RPMI8226 (cell line): Measurements from ENCODE around the gene PCGF3.

Experiments
- DNase-seq: peaks from one replicate; pipeline ENCODE4 v3.0.0-alpha.2; 2015

The PCGF3 gene, protein sequence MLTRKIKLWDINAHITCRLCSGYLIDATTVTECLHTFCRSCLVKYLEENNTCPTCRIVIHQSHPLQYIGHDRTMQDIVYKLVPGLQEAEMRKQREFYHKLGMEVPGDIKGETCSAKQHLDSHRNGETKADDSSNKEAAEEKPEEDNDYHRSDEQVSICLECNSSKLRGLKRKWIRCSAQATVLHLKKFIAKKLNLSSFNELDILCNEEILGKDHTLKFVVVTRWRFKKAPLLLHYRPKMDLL

DNA sequence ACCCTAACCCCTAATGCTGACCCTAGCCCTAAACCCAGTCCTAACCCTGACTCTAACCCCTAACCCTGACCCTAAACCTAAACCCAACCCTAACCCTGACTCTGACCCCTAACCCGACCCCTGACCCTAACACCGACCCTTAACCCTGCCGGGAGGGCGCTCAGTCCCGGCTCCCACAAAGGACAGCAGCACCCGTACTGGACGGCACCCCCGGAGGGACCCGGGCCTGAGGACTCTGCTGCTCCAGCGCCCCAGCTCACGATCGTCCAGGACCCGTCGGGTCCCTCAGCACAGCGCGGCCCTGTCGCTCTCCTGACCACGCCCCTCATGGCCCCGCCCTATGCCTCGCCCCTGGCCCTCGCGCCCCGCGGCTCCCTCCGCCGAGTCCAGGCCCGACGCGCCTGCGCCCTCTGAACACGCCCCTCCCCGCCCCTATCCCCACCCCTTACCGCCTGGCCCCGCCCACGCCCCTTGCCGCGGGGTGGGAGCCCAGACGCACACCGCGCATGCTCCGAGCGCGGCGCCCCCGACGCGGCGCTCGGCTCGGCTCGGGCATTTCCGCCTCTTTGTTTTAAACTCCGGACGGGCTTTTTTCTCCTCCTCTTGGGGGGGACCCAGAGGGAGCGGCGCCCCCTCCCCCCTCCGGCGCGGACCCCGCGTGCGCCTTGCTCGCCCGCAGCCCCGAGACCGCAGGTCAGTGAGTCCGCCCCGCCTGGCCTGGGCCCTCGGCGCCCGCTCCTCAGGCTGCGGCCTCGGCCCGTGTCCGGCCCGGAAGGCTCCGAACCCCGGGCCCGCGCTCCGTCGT is at the start of gene PCGF3:
PCGF3 (plus strand) TSS at position 555 of the 805 bp plus-strand sequence. CDS start 27,849 bp downstream, outside the sequence.
- peak; percentile 91 for DNase-seq

DNA sequence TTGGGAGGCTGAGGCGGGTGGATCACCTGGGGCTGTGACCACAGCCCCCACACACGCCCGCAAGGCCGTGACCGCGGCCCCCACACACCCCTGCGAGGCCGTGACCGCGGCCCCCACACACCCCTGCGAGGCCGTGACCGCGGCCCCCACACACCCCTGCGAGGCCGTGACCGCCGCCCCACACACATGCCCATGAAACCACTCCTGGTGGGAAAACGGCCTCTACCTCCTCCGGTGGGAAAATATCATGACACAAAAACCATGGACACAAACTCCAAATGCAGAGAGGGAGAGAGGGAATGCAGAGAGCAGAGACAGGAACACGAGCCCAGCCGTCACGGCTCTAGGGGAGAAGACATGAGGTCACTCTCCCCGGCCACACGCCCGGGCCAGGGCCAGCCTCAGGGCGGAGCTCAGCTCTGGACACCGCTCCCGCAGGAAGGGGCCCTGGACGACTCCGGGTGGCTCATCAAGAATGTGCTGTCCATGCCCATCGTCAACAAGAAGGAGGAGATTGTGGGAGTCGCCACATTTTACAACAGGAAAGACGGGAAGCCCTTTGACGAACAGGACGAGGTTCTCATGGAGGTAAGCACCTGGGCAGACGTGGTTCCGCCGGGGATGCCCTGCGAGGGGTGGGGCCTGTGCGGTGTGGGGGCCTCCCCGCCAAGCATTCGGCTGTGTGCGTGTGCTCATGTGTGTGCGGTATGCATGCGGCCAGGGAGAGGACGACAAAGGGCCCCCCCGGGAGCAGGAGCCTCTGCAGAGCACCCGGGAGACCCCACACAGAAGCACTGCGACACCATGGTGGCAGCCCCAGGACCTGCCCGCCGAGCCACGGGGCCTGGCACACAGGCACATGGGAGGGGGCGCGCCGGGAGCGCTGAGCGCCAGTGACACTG is 48.9 kb upstream of the PCGF3 start:
- no peak for DNase-seq

DNA sequence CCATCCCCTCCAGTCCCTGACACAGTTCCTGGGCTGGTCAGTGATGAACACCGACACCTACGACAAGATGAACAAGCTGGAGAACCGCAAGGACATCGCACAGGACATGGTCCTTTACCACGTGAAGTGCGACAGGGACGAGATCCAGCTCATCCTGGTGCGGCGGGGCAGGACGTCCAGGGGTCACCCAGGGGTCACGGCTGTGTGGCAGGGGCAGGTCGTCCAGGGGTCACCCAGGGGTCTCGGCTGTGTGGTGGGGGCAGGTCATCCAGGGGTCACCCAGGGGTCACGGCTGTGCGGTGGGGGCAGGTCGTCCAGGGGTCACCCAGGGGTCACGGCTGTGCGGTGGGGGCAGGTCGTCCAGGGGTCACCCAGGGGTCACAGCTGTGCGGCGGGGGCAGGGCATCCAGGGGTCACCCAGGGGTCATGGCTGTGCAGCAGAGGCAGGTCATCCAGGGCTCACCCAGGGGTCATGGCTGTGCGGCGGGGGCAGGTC is 48.2 kb upstream of the PCGF3 start:
- no peak for DNase-seq

DNA sequence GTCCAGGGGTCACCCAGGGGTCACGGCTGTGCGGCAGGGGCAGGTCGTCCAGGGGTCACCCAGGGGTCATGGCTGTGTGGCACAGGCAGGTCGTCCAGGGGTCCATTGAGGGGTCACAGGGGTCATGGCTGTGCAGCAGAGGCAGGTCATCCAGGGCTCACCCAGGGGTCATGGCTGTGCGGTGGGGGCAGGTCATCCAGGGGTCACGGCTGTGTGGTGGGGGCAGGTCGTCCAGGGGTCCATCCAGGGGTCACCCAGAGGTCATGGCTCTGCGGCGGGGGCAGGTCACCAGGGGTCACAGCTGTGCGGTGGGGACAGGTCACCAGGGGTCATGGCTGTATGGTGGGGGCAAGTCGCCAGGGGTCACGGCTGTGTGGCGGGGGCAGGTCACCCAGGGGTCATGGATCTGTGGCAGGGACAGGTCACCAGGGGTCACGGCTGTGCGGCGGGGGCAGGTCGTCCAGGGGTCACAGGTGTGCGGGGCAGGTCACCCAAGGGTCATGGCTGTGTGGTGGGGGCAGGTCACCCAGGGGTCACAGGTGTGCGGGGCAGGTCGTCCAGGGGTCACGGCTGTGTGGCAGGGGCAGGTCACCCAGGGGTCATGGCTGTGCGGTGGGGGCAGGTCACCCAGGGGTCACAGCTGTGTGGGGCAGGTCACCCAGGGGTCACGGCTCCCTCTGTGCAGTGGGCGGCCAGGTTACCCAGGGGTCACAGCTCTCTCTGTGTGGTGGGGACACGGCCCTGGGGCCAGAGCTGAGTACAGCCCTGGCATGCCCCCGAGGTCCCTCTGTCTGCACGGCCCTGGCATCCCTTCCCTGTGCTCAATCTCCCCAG is 47.6 kb upstream of the PCGF3 start:
- DNase-seq: no peak

DNA sequence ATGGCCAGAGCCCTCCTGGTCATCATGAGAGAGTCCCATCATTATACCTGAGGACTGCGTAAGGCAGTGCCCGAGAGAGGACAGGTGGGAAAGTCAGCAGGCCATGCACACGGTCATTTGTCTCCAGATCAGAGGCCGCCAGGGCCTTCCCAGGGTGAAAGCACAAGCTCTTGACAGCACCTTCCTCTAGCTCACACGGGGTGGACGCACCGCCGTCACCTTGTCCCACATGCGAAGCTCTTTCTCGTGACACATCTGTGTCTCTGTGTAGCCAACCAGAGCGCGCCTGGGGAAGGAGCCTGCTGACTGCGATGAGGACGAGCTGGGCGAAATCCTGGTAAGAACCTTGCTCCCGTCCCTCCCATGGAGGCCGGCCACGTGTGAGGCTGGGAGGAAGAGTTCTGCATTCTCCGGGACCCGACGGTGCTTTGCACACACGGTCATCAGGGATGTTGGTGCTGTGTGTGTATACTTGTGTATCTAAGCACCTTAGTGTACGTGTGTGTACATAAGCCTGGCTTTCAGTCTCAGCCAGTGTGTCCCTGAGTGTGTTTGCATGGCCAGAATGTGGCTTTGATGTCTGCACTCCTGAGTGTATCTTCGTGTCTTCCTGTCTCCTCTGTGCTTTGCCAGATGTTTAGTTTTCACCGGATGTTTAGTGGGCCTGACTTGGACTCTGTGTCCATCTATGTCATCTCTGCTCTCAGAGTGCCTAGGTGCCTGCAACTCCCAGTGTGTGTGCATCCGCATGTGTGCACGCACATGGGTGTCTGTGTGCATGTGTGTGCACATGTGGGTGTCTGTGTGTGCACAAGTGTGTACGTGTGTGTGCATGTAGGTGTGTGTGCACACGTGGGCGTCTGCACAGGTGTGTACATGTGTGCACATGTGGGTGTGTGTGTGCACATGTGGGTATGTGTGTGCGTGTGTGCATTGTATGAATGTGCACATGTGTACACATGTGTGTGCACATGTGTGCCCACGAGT is 46.7 kb upstream of the PCGF3 start:
- no peak for DNase-seq

DNA sequence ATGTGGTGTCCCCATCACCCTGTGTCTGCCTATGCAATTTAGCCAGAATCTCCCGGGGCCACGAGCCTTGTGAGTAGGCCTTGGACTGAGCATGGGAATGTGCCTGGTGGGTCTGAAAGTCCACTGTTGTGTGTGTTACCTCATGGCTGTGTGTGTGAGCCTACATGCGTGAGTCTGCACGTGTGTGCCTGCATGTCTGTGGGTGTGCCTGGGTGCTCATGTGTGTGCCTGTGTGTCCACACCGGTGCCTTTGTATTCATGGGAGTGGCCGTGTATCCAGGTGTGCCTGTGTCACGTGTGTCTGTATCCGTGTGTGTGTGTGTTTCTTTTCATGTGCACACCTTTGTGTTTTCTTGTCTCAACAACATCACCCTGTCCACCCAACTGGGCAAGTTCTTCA is 45.8 kb upstream of the PCGF3 start:
- DNase-seq: no peak

DNA sequence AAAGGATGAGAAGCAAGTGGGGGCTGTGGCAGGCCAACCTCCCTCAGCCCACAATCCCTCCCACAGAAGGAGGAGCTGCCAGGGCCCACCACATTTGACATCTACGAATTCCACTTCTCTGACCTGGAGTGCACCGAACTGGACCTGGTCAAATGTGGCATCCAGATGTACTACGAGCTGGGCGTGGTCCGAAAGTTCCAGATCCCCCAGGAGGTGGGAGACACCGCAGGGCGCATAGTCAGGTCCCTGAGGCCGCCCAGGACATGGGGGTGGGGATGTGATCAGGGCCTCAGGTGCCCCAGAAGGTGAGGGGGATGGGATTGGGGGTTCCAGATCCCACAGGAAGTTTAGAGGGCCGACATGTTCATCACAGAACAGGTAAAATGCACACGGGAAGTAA is 45.2 kb upstream of the PCGF3 start:
- no peak for DNase-seq

DNA sequence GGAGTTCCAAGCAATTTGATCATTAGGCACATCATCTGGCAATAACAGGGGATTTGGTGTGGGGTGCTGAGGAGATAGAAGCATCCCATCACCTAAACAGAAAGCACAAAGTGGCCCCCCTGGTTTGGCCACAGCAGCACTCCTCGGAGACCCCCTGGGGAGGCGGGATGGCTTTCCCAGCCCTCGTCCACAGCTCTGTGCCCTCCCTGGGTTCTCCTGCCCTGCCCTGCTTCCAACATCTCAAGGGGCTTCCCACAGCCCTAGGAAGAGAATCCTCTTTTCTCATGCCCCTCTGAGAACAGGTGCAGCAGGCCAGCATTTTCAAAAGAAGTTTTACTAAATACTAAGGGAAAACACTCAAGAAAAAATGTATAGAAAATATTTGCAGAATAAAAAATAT is 44.4 kb upstream of the PCGF3 start:
- no peak for DNase-seq

DNA sequence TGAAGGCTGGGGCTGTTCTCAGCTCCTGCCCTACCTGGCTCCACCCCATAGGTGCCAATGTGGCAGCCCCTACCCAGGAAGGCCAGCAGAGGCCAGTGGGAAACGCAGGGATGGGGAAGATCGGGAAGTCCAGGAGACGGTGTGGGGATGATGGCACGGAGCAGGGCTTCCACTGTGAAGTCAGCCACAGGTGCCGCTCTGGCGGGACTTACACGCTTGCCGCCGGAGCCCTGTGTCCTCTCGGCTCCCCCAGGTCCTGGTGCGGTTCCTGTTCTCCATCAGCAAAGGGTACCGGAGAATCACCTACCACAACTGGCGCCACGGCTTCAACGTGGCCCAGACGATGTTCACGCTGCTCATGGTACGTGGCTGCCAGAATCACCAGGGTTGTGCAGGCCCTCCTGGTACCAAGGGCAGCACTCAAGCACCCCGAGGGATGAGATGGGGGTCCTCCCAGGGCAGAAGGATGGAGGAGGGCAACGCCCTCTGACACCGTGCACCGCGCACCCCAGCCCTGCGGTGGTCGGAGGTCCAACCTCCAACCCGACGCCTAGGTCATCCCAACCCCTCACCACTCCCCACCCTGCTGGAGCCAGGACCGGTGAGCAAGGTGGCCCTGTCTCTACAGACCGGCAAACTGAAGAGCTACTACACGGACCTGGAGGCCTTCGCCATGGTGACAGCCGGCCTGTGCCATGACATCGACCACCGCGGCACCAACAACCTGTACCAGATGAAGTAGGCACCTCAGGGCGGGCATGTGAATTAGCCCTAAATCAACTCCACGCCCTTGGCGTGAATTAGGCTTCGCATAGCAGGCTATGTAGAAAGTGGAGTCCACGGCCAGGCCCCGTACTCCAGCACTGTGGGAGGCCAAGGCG is 43.5 kb upstream of the PCGF3 start:
- no peak for DNase-seq

DNA sequence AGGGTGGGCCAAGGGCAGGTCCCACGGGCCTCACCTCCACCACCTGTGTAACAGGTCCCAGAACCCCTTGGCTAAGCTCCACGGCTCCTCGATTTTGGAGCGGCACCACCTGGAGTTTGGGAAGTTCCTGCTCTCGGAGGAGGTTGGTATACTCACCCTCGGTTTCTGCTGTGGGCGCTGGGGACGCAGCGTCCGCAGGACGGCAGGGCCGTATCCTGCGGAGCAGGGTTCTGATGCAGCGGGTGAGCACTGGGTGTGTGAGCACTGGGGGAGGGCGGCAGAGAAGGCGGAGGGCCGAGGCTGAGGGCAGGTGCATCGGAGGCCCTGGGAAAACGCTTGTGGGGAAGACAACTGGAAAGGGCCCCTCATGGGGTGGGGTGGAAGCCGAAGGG is 42.6 kb upstream of the PCGF3 start:
- no peak for DNase-seq

DNA sequence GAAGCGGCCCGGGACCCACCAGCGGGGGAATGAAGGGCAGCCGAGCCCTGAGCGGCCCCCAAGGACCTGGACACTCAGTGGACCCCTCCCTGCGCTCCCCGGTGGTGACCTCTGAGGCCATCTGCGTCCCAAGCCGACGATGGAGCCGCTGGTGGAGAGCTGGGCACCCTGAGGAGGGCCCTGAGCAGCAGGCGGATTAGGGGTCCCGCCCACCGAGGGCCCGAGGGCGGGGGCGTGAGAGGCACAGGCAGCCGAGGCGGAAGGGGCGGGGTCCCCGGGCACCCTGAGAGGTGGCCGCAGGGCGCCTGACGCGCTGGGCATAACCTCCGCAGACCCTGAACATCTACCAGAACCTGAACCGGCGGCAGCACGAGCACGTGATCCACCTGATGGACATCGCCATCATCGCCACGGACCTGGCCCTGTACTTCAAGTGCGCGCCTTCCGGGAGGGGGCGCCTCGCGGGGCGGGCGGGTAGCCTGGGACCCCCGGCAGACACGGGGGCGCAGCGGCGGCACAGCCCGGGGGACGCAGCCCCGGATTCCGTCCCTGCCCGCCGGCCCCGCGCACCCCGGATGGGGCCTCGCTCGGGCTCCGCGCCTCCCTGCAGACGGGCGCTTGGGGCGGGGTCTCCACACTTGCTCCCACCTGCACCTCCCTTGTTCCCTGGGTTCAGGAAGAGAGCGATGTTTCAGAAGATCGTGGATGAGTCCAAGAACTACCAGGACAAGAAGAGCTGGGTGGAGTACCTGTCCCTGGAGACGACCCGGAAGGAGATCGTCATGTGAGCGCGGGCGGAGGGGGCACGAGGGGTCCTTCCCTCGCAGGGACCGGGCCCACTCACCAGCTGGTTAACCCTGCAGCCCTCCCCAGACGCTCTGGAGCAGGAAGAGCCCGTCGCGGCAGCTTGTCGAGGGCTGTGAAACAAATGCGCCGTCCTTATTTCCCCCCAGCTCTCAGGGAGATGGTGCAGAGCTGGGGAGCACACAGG is 41.9 kb upstream of the PCGF3 start:
- DNase-seq: no peak

DNA sequence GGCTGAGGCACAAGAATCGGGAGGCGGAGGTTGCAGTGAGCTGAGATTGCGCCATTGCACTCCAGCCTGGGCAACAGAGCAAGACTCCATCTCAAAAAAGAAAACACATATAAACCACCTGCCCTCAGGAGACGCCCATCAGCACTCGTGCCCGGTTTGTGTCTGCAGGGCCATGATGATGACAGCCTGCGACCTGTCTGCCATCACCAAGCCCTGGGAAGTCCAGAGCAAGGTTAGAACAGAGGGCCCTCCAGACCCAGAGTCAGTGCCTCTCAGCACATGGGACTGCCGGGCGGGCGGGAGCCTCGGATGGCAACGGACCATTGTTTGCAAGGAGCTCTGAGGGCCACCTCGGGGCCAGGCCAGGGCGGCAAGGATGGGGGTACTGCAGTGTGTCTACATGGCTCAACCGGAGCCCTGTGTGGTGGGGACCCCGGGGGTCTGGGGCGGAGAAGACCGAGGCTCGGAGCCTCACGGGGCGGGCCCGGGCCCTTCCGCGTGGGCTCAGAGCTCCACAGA is 40.9 kb upstream of the PCGF3 start:
- no peak for DNase-seq

DNA sequence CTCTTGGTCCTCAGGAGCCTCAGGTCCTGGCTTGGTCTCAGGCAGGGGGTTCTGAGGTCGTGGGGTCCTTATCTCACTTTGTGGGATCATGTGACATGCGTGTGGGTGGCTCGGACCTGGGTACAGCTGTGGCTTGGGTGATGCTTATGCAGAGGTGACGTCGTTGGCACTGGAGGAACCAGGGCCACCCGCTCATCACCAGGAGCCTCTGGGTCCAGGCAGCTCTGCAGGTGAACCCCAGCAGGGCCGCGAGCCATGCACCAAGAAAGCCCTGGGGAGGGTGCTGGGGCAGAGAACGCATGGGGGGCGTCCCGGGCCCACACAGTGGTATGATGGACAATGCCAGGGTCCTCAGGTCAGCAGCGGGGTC is 40.3 kb upstream of the PCGF3 start:
- no peak for DNase-seq

DNA sequence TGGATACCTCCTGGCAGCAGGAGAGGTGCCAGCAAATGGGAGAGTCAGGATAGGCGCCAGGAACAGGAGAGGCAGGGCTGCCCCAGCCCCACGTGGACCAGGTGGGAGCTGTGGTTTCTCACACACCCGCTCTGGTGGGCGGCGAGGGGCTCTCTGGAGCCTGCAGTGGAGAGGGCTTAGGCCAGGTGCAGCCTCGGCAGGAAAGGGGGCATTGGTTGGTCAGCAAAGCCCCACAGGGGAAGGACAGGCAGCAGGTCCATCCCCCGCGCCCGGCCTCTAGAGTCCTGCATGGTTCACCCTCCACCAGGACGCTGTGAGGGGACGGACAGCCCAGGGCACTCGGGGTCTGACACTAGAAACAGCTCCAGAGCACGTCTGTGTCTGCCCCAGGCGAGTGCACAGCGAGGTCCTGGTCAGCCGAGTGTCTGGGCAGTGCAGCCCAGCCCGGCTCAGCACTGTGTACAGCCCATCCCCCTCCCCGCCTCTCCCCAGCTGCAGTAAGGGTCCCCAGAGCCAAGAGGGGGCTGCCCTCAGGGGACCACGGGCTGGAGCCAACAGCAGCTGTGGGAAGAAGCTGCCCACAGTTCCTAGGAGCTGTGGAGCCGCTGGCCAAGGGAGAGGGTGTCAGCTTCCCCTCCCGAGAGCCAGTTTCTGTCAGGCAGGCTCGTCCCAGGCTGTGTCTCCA is 39.7 kb upstream of the PCGF3 start:
- DNase-seq: no peak

DNA sequence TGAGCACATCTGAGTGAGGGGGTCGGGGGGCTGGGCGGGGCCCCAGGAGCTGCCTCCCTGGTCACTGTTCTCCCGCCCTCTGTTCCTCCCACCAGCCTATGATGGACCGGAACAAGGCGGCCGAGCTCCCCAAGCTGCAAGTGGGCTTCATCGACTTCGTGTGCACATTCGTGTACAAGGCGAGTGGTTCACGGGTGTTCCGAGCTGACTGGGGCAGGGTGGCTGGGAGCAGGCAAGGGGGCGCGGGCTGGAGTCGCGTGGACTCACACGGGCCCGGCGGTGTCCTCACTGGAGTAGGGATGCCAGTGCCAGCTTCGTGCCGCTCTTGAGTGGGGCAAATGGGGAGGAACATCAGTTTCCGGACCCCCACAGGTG is 39.2 kb upstream of the PCGF3 start:
- no peak for DNase-seq

DNA sequence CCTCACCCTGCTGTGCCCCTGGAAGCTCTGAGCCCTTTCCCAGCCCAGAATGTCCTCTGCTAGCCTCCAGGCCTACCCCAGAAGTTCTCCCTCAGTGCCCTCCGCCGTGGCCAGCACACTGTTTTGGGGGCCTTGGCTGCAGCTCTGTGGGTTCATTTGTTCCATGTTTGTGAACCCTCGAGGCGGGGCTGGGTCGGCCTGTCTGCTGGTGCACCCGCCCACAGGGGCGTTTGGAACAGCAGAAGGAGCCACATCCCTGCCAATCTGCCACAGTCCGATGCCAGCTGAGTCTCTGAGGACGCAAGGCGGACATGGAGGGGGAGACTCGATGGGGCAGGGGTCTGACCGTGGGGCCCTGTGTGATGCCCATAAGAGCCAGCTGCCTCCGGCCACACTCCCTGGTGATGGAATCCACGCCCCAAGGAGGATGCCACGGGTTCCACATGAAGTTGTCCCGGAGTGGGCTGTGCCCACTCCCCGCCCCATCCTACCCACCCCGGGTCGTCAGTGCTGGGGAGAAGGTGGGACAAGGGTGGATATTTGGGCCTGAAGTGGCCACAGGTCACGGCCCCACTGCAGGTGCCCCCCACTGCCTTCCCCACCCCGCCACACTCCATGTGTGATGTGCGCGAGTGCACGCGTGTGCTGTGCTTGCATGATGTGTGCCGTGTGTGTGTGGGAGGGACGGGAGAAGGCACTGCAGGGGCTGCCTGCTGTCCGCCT is 38.6 kb upstream of the PCGF3 start:
- DNase-seq: no peak

DNA sequence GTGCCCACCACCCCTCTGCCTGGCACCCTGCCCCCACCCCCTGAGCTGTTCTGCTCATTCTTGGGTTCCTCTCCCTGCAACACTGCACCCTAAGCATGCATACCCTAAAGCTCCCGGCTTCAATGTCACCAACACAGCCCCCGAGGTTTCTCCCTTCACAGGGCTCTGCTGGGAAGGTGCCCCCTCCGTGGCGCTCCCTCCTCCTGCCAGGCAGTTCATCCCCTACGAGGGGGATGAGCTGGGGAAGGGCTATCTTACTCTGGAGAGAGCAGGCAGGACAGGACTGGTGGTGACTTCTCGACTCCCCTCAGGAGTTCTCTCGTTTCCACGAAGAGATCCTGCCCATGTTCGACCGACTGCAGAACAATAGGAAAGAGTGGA is 38.1 kb upstream of the PCGF3 start:
- DNase-seq: no peak
